OCI-LY3 (cell line): ENCODE measurements around the gene JOSD1.

Experiments
- H2AFZ ChIP-seq: fragments of 200-600, 300-600 bp; shearing (Covaris generic); 2 replicates; pipeline ENCODE4 v1.6.0; 2014; ENCODE audit warnings: antibody characterized with exemption, low read depth, low read length
- H3K27ac ChIP-seq: fragments of 200-600, 300-600 bp; sonication (generic); 2 replicates; pipeline ENCODE4 v1.5.1; 2014; ENCODE audit warnings: mild to moderate bottlenecking, low read length, moderate library complexity, mixed read lengths
- H3K27me3 ChIP-seq: fragments of 200-600, 300-600 bp; sonication (generic); 2 replicates; pipeline ENCODE4 v1.6.1; 2014; ENCODE audit warnings: low read depth, low read length, mixed read lengths
- H3K36me3 ChIP-seq: fragments of 200-600, 300-600 bp; sonication (generic); replicated peaks from 2 replicates; pipeline ENCODE3; 2014; ENCODE audit warnings: low read depth, low read length, mixed read lengths
- H3K4me1 ChIP-seq: fragments of 300-600, 200-600 bp; sonication (generic); 2 replicates; pipeline ENCODE4 v1.6.1; 2014; ENCODE audit warnings: low read length, mixed read lengths
- H3K4me2 ChIP-seq: fragments of 200-600, 300-600 bp; sonication (generic); 2 replicates; pipeline ENCODE4 v1.6.1; 2014; ENCODE audit warnings: low read length, mixed read lengths
- H3K4me3 ChIP-seq: fragments of 300-600, 200-600 bp; sonication (generic); 2 replicates; pipeline ENCODE4 v1.5.1; 2014; ENCODE audit warnings: antibody characterized with exemption, mild to moderate bottlenecking, low read length, moderate library complexity
- H3K79me2 ChIP-seq: fragments of 300-600, 200-600 bp; shearing (Covaris generic); 2 replicates; pipeline ENCODE4 v1.6.1; 2014; ENCODE audit warnings: mild to moderate bottlenecking, low read length, mixed read lengths
- H3K9ac ChIP-seq: fragments of 300-600, 200-600 bp; shearing (Covaris generic); 2 replicates; pipeline ENCODE4 v1.6.0; 2014; ENCODE audit warnings: mild to moderate bottlenecking, low read length, moderate library complexity
- H3K9me3 ChIP-seq: fragments of 200-600, 300-600 bp; shearing (Covaris generic); 2 replicates; pipeline ENCODE4 v1.6.1; 2014; ENCODE audit warnings: low read length, mixed read lengths; ENCODE audit not compliant: insufficient read depth
- H4K20me1 ChIP-seq: fragments of 200-600, 300-600 bp; sonication (generic); 2 replicates; pipeline ENCODE4 v1.6.1; 2016; ENCODE audit warnings: low read length, mixed read lengths; ENCODE audit not compliant: insufficient read depth
- CTCF ChIP-seq: fragments of 200-600, 300-600 bp; sonication (generic); IDR thresholded peaks from 2 replicates; pipeline ENCODE4 v1.5.1; 2014; ENCODE audit warnings: antibody characterized with exemption, low read length, low read depth
- EZH2phosphoT487 ChIP-seq: fragments of 200-600 bp; shearing (Covaris generic); IDR thresholded peaks from 2 replicates; pipeline ENCODE4 v1.6.1; 2018; ENCODE audit warnings: antibody characterized with exemption, mixed run types, low read depth

Gene JOSD1

DNA sequence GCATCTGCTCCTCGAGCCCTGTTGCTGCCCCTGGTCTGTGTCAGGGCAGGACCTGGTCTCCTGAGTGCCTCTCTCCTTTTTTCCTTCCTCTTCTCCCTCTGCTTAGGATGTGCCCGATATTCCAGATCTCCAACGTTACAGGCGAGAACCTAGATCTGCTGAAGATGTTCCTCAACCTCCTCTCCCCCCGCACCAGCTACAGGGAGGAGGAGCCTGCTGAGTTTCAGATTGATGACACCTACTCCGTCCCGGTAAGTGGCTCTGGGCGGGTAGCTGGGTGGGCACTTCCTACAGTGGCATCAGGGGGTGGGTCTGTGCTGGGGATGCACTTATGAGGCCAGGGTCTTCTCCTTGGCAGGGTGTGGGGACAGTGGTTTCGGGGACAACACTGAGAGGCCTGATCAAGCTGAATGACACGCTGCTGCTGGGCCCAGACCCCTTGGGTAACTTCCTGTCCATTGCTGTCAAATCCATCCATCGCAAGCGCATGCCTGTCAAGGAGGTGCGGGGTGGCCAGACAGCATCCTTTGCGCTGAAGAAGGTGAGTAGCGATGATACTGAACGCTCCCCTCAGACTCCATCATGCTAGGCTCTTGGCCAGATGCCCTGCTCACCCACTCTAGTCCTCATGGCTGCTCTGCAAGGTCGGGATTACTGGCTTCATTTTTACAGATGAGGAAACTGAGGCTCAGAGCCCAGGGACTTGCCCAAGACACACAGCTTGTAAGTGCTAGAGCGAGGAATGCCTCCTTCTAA lies 25.3 kb upstream of the JOSD1 start:
- H3K36me3 ChIP-seq, result peaks cover 90% of the 10 kb centered on the region
- no peaks in the 10 kb centered on the region for H4K20me1 ChIP-seq
- H3K9ac ChIP-seq, result no peak overlapping the region

GRCh38 chr22:38724926-38725571 lies 24.3 kb upstream of the JOSD1 start:
- no peaks in the 10 kb centered on the region for H3K27me3 ChIP-seq
- no peaks in the 10 kb centered on the region for H4K20me1 ChIP-seq
- no peak overlapping the region for H3K4me3 ChIP-seq
- no peaks in the 10 kb centered on the region; the same call in 1 of the 2 replicates for H3K79me2 ChIP-seq
- H3K4me1 ChIP-seq, result no peaks in the 10 kb centered on the region
- H3K9ac ChIP-seq, result no peak overlapping the region
- H3K27ac ChIP-seq, result no peak overlapping the region
- H2AFZ ChIP-seq, result no peak overlapping the region
- no peaks in the 10 kb centered on the region for H3K9me3 ChIP-seq
- TF ChIP-seq CTCF (peak; percentile 57), EZH2phosphoT487 (no peak)
- H3K36me3 ChIP-seq, result peaks cover 88% of the 10 kb centered on the region
- no peak overlapping the region for H3K4me2 ChIP-seq

More for the DNA sequence above, 25.3 kb upstream of the JOSD1 start:
- Histone ChIP-seq H3K27me3 (no peaks in the 10 kb centered on the region), H3K79me2 (no peaks in the 10 kb centered on the region; the same call in 1 of the 2 replicates), H3K9me3 (no peaks in the 10 kb centered on the region), H3K27ac (no peak overlapping the region), H3K4me3 (no peak overlapping the region), H3K4me2 (no peak overlapping the region), H3K4me1 (no peaks in the 10 kb centered on the region), H2AFZ (no peak overlapping the region)
- TF ChIP-seq EZH2phosphoT487 (no peak), CTCF (no peak)

GRCh38 chr22:38724176-38724575 lies 23.4 kb upstream of the JOSD1 start:
- H3K4me2 ChIP-seq, result no peak overlapping the region
- no peaks in the 10 kb centered on the region for H3K27me3 ChIP-seq
- no peak overlapping the region for H3K9ac ChIP-seq
- TF ChIP-seq EZH2phosphoT487 (no peak), CTCF (no peak)
- no peak overlapping the region for H2AFZ ChIP-seq
- no peak overlapping the region for H3K27ac ChIP-seq
- no peak overlapping the region for H3K4me3 ChIP-seq
- H3K36me3 ChIP-seq, result peaks cover 82% of the 10 kb centered on the region
- no peaks in the 10 kb centered on the region for H3K4me1 ChIP-seq
- H4K20me1 ChIP-seq, result 0 out of 2 replicates have a peak, but pooled peaks cover 3% of the 10 kb centered on the region
- H3K79me2 ChIP-seq, result peaks cover 3% of the 10 kb centered on the region; the same call in 1 of the 2 replicates
- H3K9me3 ChIP-seq, result no peaks in the 10 kb centered on the region

GRCh38 chr22:38721551-38721950 lies 20.8 kb upstream of the JOSD1 start:
- Histone ChIP-seq H3K4me1 (no peaks in the 10 kb centered on the region), H3K27ac (no peak overlapping the region), H3K36me3 (peaks cover 75% of the 10 kb centered on the region), H3K79me2 (peaks cover 16% of the 10 kb centered on the region), H3K4me3 (no peak overlapping the region), H3K4me2 (no peak overlapping the region), H3K9me3 (no peaks in the 10 kb centered on the region), H3K27me3 (no peaks in the 10 kb centered on the region), H4K20me1 (peaks cover 18% of the 10 kb centered on the region), H2AFZ (no peak overlapping the region), H3K9ac (no peak overlapping the region)
- no peak for TF ChIP-seq EZH2phosphoT487
- TF ChIP-seq CTCF, result no peak
